H9 (cell line): ENCODE data around the gene CLEC11A. TPM values are rescaled to one million over a fixed set of nuclear protein-coding genes. Genes with fewer than 3 reads are reported as not detected.

Experiments used
- DNase-seq: peaks from one replicate; pipeline ENCODE4 v3.0.0-alpha.2; 2017
- H2AFZ ChIP-seq: one replicate; pipeline ENCODE4 v1.6.1; 2013; ENCODE audit warnings: mild to moderate bottlenecking, low read length, control low read depth, moderate library complexity
- H2AK5ac ChIP-seq: 2 replicates; pipeline ENCODE4 v1.6.1; 2013; ENCODE audit warnings: low read length, control low read depth, mixed read lengths; ENCODE audit not compliant: insufficient read length
- H2BK120ac ChIP-seq: one replicate; pipeline ENCODE4 v1.6.1; 2013; ENCODE audit warnings: low read depth, mild to moderate bottlenecking, low read length, control low read depth, inconsistent platforms; ENCODE audit not compliant: poor library complexity, severe bottlenecking
- H2BK12ac ChIP-seq: 2 replicates; pipeline ENCODE4 v1.6.1; 2013; ENCODE audit warnings: low read length, control low read depth, mixed read lengths, low read depth; ENCODE audit not compliant: insufficient read length
- H2BK15ac ChIP-seq: 2 replicates; pipeline ENCODE4 v1.6.1; 2013; ENCODE audit warnings: low read depth, low read length, control low read depth
- H2BK20ac ChIP-seq: one replicate; pipeline ENCODE4 v1.6.1; 2013; ENCODE audit warnings: low read depth, mild to moderate bottlenecking, low read length, control low read depth, inconsistent platforms; ENCODE audit not compliant: poor library complexity, severe bottlenecking
- H2BK5ac ChIP-seq: 2 replicates; pipeline ENCODE4 v1.6.1; 2013; ENCODE audit warnings: low read length, control low read depth, mixed read lengths; ENCODE audit not compliant: insufficient read length
- H3K14ac ChIP-seq: 2 replicates; pipeline ENCODE4 v1.6.1; 2013; ENCODE audit warnings: low read length, control low read depth; ENCODE audit not compliant: insufficient read depth
- H3K18ac ChIP-seq: 2 replicates; pipeline ENCODE4 v1.6.1; 2013; ENCODE audit warnings: low read depth, mild to moderate bottlenecking, mixed read lengths, low read length, control low read depth; ENCODE audit not compliant: insufficient read length
- H3K23ac ChIP-seq: 2 replicates; pipeline ENCODE4 v1.6.1; 2013; ENCODE audit warnings: low read length, control low read depth, mixed read lengths, low read depth; ENCODE audit not compliant: insufficient read length
- H3K23me2 ChIP-seq: 2 replicates; pipeline ENCODE4 v1.6.1; 2013; ENCODE audit warnings: low read depth, mild to moderate bottlenecking, mixed read lengths, low read length, control low read depth; ENCODE audit not compliant: insufficient read length, poor library complexity, severe bottlenecking
- H3K27ac ChIP-seq: 2 replicates; pipeline ENCODE4 v1.5.1; 2013; ENCODE audit warnings: low read length, control low read depth, mixed read lengths, low read depth; ENCODE audit not compliant: insufficient read length
- H3K27me3 ChIP-seq: 2 replicates; pipeline ENCODE4 v1.6.1; 2013; ENCODE audit warnings: low read length, control low read depth, inconsistent platforms; ENCODE audit not compliant: insufficient read depth
- H3K4ac ChIP-seq: 2 replicates; pipeline ENCODE4 v1.6.1; 2013; ENCODE audit warnings: low read depth, mild to moderate bottlenecking, control low read depth, inconsistent platforms, low read length, moderate library complexity
- H3K4me1 ChIP-seq: 2 replicates; pipeline ENCODE4 v1.6.1; 2013; ENCODE audit warnings: low read length, control low read depth, inconsistent platforms; ENCODE audit not compliant: insufficient read depth
- H3K4me2 ChIP-seq: 2 replicates; pipeline ENCODE4 v1.6.1; 2013; ENCODE audit warnings: low read length, control low read depth, mixed read lengths; ENCODE audit not compliant: insufficient read length, insufficient read depth
- H3K56ac ChIP-seq: 2 replicates; pipeline ENCODE4 v1.6.1; 2013; ENCODE audit warnings: low read depth, mild to moderate bottlenecking, mixed read lengths, low read length, control low read depth; ENCODE audit not compliant: insufficient read length
- H3K79me1 ChIP-seq: 2 replicates; pipeline ENCODE4 v1.6.1; 2013; ENCODE audit warnings: low read depth, mild to moderate bottlenecking, moderate library complexity, low read length, control low read depth, inconsistent platforms; ENCODE audit not compliant: insufficient read depth, poor library complexity, severe bottlenecking
- H3K79me2 ChIP-seq: 2 replicates; pipeline ENCODE4 v1.6.1; 2013; ENCODE audit warnings: low read length, control low read depth, inconsistent platforms; ENCODE audit not compliant: insufficient read depth
- H3K9ac ChIP-seq: 2 replicates; pipeline ENCODE4 v1.6.1; 2013; ENCODE audit warnings: low read length, control low read depth, mixed read lengths; ENCODE audit not compliant: insufficient read length; ENCODE audit errors: extremely low read depth
- H3K9me3 ChIP-seq: one replicate; pipeline ENCODE4 v1.6.1; 2013; ENCODE audit warnings: low read depth, low read length, inconsistent platforms; ENCODE audit not compliant: control insufficient read depth
- H3T11ph ChIP-seq: one replicate; pipeline ENCODE4 v1.6.1; 2013; ENCODE audit warnings: mild to moderate bottlenecking, low read length, control low read depth, inconsistent platforms
- H4K20me1 ChIP-seq: one replicate; pipeline ENCODE4 v1.6.1; 2013; ENCODE audit not compliant: control insufficient read depth, insufficient read length, insufficient read depth
- H4K5ac ChIP-seq: 2 replicates; pipeline ENCODE4 v1.6.1; 2013; ENCODE audit warnings: low read depth, mild to moderate bottlenecking, mixed read lengths, low read length, control low read depth; ENCODE audit not compliant: insufficient read length
- H4K8ac ChIP-seq: replicated peaks from 2 replicates; pipeline ENCODE4 v1.6.1; 2013; ENCODE audit warnings: low read length, control low read depth, mixed read lengths, low read depth; ENCODE audit not compliant: insufficient read length
- H4K91ac ChIP-seq: 2 replicates; pipeline ENCODE4 v1.6.1; 2013; ENCODE audit warnings: low read depth, mild to moderate bottlenecking, moderate library complexity, mixed read lengths, low read length, control low read depth; ENCODE audit not compliant: insufficient read length
- H3K27ac Mint-ChIP-seq, 3 experiments: 2 replicates in 2 of 3; 3 replicates in 1 of 3; pipeline ENCODE4 v1.8.0; 2020 to 2021; ENCODE audit warnings: mixed read lengths in 3 of 3, mild to moderate bottlenecking in 1 of 3, moderate library complexity in 1 of 3
- H3K27me3 Mint-ChIP-seq: 2 replicates; pipeline ENCODE4 v1.8.0; 2021; ENCODE audit warnings: low read depth, mild to moderate bottlenecking, moderate library complexity, mixed read lengths
- H3K36me3 Mint-ChIP-seq, 3 experiments: 2 replicates in 2 of 3; 3 replicates in 1 of 3; pipeline ENCODE4 v1.8.0; 2020 to 2021; ENCODE audit warnings: low read depth in 3 of 3, mixed read lengths in 3 of 3; ENCODE audit not compliant: insufficient read depth in 1 of 3
- H3K4me1 Mint-ChIP-seq, 2 experiments: 2 replicates each; pipeline ENCODE4 v1.8.0; 2020; ENCODE audit warnings: mixed read lengths in 2 of 2
- H3K4me3 Mint-ChIP-seq, 2 experiments: 2 replicates in 1 of 2; 3 replicates in 1 of 2; pipeline ENCODE4 v1.8.0; 2020 to 2021; ENCODE audit warnings: mild to moderate bottlenecking in 2 of 2, mixed read lengths in 2 of 2, moderate library complexity in 1 of 2
- H3K9me3 Mint-ChIP-seq, 2 experiments: 2 replicates in 1 of 2; 3 replicates in 1 of 2; pipeline ENCODE4 v1.8.0; 2020; ENCODE audit warnings: mild to moderate bottlenecking in 2 of 2, mixed read lengths in 2 of 2, moderate library complexity in 1 of 2
- CTCF ChIP-seq: fragments of 200-600 bp; sonication (generic); conservative IDR thresholded peaks from 3 replicates; pipeline ENCODE4 v1.8.0; 2021; ENCODE audit warnings: antibody characterized with exemption, mild to moderate bottlenecking
- WGBS: extraction: QIAGEN DNeasy Blood & Tissue Kit; methylation state at CpG from one replicate; pipeline ENCODE4 v1.1.7; 2013; ENCODE audit warnings: missing lambda C conversion rate, low lambda C conversion rate, mixed read lengths; ENCODE audit not compliant: insufficient read length; ENCODE audit errors: extremely low coverage; 5-methylcytosine and 5-hydroxymethylcytosine counted together
- total RNA-seq: library from RNA; stranded (reverse); gene quantifications from 2 replicates; pipeline ENCODE4 v1.2.1, GENCODE V29; 2021

The CLEC11A gene
- total RNA-seq, 1 experiment from 2014 or later = 3.9 TPM

GRCh38 chr19:50679177-50680125 lies 43.7 kb upstream of the CLEC11A start:
- no peak overlapping the region for H3K14ac ChIP-seq

More at GRCh38 chr19:50679177-50680125, 43.7 kb upstream of the CLEC11A start:
- Histone ChIP-seq H2AFZ (no peak overlapping the region), H2BK120ac (no peak overlapping the region), H3K4me2 (peak overlapping the region; percentile 1), H4K5ac (no peak overlapping the region), H3T11ph (no peak overlapping the region), H3K9ac (no peak overlapping the region), H3K27me3 (peaks cover 11% of the 10 kb centered on the region), H3K4me1 (peaks cover 8% of the 10 kb centered on the region; the same call in 1 of the 2 replicates), H3K56ac (no peak overlapping the region), H4K91ac (no peak overlapping the region), H3K4ac (no peak overlapping the region), H3K23ac (no peak overlapping the region), H4K8ac (no peak overlapping the region), H2BK5ac (no peak overlapping the region), H2AK5ac (no peak overlapping the region), H3K79me1 (no peaks in the 10 kb centered on the region), H3K9me3 (no peaks in the 10 kb centered on the region), H2BK20ac (no peak overlapping the region), H3K23me2 (peaks cover 3% of the 10 kb centered on the region), H3K79me2 (no peaks in the 10 kb centered on the region), H2BK12ac (no peak overlapping the region), H2BK15ac (no peak overlapping the region), H3K18ac (no peak overlapping the region), H4K20me1 (no peaks in the 10 kb centered on the region), H3K27ac (no peak overlapping the region)
- H3K36me3 Mint-ChIP-seq = peaks cover 0 to 2% (median 0%) of the 10 kb centered on the region in 3 experiments; a peak in 1 of 7 replicates
- peaks cover 3 to 15% of the 10 kb centered on the region in 2 experiments; a peak in 3 of 5 replicates for H3K9me3 Mint-ChIP-seq
- peak overlapping the region; percentile 10 to 70; a peak in 4 of 5 replicates for H3K4me3 Mint-ChIP-seq
- WGBS = no CpG with 5 or more reads among the region's 23 CpGs
- no peak for TF ChIP-seq CTCF
- no peak overlapping the region for H3K27ac Mint-ChIP-seq
- H3K27me3 Mint-ChIP-seq = peaks cover 87% of the 10 kb centered on the region
- peaks cover 13 to 20% of the 10 kb centered on the region in 2 experiments for H3K4me1 Mint-ChIP-seq
- peak; percentile 86 for DNase-seq
